ENCODE measurements around the gene FRAS1.

DNA sequence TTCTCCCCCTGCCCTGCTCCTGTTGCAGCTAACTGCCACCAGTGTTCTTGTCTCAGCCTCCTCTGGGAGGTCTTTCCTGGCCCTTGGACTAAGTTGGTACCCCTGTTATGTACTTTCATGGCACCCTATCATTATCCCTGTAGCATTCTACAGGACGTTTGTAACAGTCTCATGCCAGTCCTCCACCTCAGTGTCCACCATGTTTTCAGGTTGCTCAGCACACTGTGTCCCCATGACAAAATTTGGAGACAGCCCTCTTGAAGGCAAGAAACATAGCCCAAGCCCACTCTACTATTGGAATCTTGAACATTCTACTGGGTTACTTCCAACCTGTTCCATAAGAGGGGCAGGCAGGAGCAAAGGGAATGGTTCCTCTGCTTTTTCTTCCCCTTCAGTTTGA is 300.0 kb downstream of the FRAS1 start:
- TF ChIP-seq, protein P1, sequence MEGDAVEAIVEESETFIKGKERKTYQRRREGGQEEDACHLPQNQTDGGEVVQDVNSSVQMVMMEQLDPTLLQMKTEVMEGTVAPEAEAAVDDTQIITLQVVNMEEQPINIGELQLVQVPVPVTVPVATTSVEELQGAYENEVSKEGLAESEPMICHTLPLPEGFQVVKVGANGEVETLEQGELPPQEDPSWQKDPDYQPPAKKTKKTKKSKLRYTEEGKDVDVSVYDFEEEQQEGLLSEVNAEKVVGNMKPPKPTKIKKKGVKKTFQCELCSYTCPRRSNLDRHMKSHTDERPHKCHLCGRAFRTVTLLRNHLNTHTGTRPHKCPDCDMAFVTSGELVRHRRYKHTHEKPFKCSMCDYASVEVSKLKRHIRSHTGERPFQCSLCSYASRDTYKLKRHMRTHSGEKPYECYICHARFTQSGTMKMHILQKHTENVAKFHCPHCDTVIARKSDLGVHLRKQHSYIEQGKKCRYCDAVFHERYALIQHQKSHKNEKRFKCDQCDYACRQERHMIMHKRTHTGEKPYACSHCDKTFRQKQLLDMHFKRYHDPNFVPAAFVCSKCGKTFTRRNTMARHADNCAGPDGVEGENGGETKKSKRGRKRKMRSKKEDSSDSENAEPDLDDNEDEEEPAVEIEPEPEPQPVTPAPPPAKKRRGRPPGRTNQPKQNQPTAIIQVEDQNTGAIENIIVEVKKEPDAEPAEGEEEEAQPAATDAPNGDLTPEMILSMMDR (IDR thresholded peaks at IDR 0.05; ENCODE audit: insufficient read depth, low read depth, low read length) = no peak
- TF ChIP-seq EZH2 (IDR thresholded peaks at IDR 0.05; ENCODE audit: insufficient read depth, low read length) = no peak
